ENCODE measurements around the gene MALSU1.

Gene MALSU1

GRCh38 chr7:23273141-23273599 is 26.0 kb upstream of the MALSU1 start:
- peak; percentile 93 for TF ChIP-seq CTCF (IDR thresholded peaks at IDR 0.05; ENCODE audit: insufficient read depth, low read depth, low read length, missing control alignments)
- peak; percentile 97 for DNase-seq (ENCODE audit: low read depth)
- H3K4me3 ChIP-seq (ENCODE audit: low read depth, low read length): peak overlapping the region; percentile 64

GRCh38 chr7:23275912-23276311 is 23.2 kb upstream of the MALSU1 start:
- no peak overlapping the region for H3K4me3 ChIP-seq (ENCODE audit: low read depth, low read length)
- DNase-seq (ENCODE audit: low read depth): no peak
- no peak for TF ChIP-seq CTCF (IDR thresholded peaks at IDR 0.05; ENCODE audit: insufficient read depth, low read depth, low read length, missing control alignments)

- DNase-seq (ENCODE audit: low read depth): peak; percentile 39
- peak; percentile 25 for TF ChIP-seq CTCF (IDR thresholded peaks at IDR 0.05; ENCODE audit: insufficient read depth, low read depth, low read length, missing control alignments)
- no peak overlapping the region for H3K4me3 ChIP-seq (ENCODE audit: low read depth, low read length)
These were observed 22.8 kb upstream of the MALSU1 start for GRCh38 chr7:23276376-23276775.

GRCh38 chr7:23276947-23277346 is 22.2 kb upstream of the MALSU1 start:
- no peak for DNase-seq (ENCODE audit: low read depth)
- no peak overlapping the region for H3K4me3 ChIP-seq (ENCODE audit: low read depth, low read length)
- no peak for TF ChIP-seq CTCF (IDR thresholded peaks at IDR 0.05; ENCODE audit: insufficient read depth, low read depth, low read length, missing control alignments)

GRCh38 chr7:23277359-23277989 is 21.7 kb upstream of the MALSU1 start:
- no peak overlapping the region for H3K4me3 ChIP-seq (ENCODE audit: low read depth, low read length)
- peak; percentile 91 for TF ChIP-seq CTCF (IDR thresholded peaks at IDR 0.05; ENCODE audit: insufficient read depth, low read depth, low read length, missing control alignments)
- peak; percentile 81 for DNase-seq (ENCODE audit: low read depth)

- TF ChIP-seq CTCF (IDR thresholded peaks at IDR 0.05; ENCODE audit: insufficient read depth, low read depth, low read length, missing control alignments): no peak
- no peak for DNase-seq (ENCODE audit: low read depth)
- H3K4me3 ChIP-seq (ENCODE audit: low read depth, low read length): no peak overlapping the region
These were observed 19.2 kb upstream of the MALSU1 start for GRCh38 chr7:23279819-23280525.

Measured in GM12865 (cell line).